HepG2 (cell line): ENCODE results near the gene CHDH. TPM values are rescaled to one million over a fixed set of nuclear protein-coding genes. Genes with fewer than 3 reads are reported as not detected.

Experiments
- ATAC-seq: fragments of 200-7000 bp; cut with Tn5 transposase; 3 replicates; pipeline ENCODE4 v1.9.1; 2020; ENCODE audit warnings: mild to moderate bottlenecking, moderate library complexity
- BruUV-seq: library from RNA; stranded (reverse); fragments of 400-500 nt; replicated peaks from 2 replicates; lab custom pipeline; 2021; lab: Mats Ljungman, UMichigan
- CTCF ChIA-PET: fragments of 300-600 bp; formaldehyde crosslinking; extraction: SDS; loops from one replicate; lab custom pipeline; 2021; ENCODE audit warnings: low total read pairs, inconsistent platforms, low intra/inter-chr PET ratio; lab: Yijun Ruan, JAX
- POLR2A ChIA-PET: fragments of 350-600 bp; sonication (Branson Sonifier 250); formaldehyde crosslinking; loops from one replicate; lab custom pipeline; 2020; ENCODE audit warnings: antibody characterized with exemption, inconsistent platforms; lab: Yijun Ruan, JAX
- DNase-seq: peaks from one replicate; pipeline ENCODE4 v3.0.0-alpha.2; 2015; ENCODE audit warnings: low spot score
- FAIRE-seq: peaks from 3 replicates; lab custom pipeline; 2011; peaks lifted over from hg19 to GRCh38; lab: Jason Lieb, UNC
- H2AFZ ChIP-seq: one replicate; pipeline ENCODE4 v1.6.1; 2011; ENCODE audit warnings: low read length, inconsistent platforms
- H3K27ac ChIP-seq: fragments of 300-600 bp; 3 replicates; pipeline ENCODE4 v1.8.0; 2011; ENCODE audit warnings: mixed run types, mild to moderate bottlenecking, mixed read lengths, low read length, inconsistent platforms; ENCODE audit not compliant: insufficient read depth; ENCODE audit errors: extremely low read length
- H3K27me3 ChIP-seq, 2 experiments: fragments of 200-600 bp in 1 of 2; 2 replicates in 1 of 2; 3 replicates in 1 of 2; pipeline versions ENCODE4 v1.6.0 to v1.8.0; 2011; ENCODE audit warnings: low read length in 2 of 2, mild to moderate bottlenecking in 2 of 2, moderate library complexity in 2 of 2, inconsistent platforms in 1 of 2; ENCODE audit not compliant: insufficient read depth in 2 of 2, control insufficient read depth in 1 of 2
- H3K36me3 ChIP-seq, 2 experiments: fragments of 200-600 bp in 1 of 2; replicated peaks in 1 of 2; 2 replicates in 1 of 2; 3 replicates in 1 of 2; pipeline versions ENCODE4 v1.5.1 to v1.8.0; 2011; ENCODE audit warnings: low read length in 2 of 2, inconsistent platforms in 1 of 2; ENCODE audit not compliant: insufficient read depth in 2 of 2, control insufficient read depth in 1 of 2
- H3K4me1 ChIP-seq: 2 replicates; pipeline ENCODE4 v1.5.1; 2012; ENCODE audit warnings: low read length, inconsistent platforms; ENCODE audit not compliant: insufficient read depth
- H3K4me2 ChIP-seq: 2 replicates; pipeline ENCODE4 v1.6.0; 2011; ENCODE audit warnings: low read depth, low read length, inconsistent platforms
- H3K4me3 ChIP-seq, 3 experiments: fragments of 200-600 bp in 1 of 3; sonication (generic), shearing (Covaris generic) in 1 of 3; replicated peaks in 1 of 3; 2 replicates each; pipeline ENCODE4 v1.5.1; 2011 to 2016; ENCODE audit warnings: low read length in 3 of 3, inconsistent platforms in 2 of 3, low read depth in 2 of 3, mild to moderate bottlenecking in 2 of 3, control low read depth in 1 of 3, mixed read lengths in 1 of 3; ENCODE audit not compliant: insufficient read depth in 1 of 3
- H3K79me2 ChIP-seq: one replicate; pipeline ENCODE4 v1.6.1; 2011; ENCODE audit warnings: low read length, inconsistent platforms; ENCODE audit not compliant: insufficient read depth
- H3K9ac ChIP-seq: 2 replicates; pipeline ENCODE4 v1.6.0; 2011; ENCODE audit warnings: mild to moderate bottlenecking, low read depth, low read length, inconsistent platforms; ENCODE audit not compliant: insufficient read depth
- H3K9me3 ChIP-seq: 2 replicates; pipeline ENCODE4 v1.5.1; 2012; ENCODE audit warnings: mild to moderate bottlenecking, low read length
- H4K20me1 ChIP-seq: 2 replicates; pipeline ENCODE4 v1.6.0; 2011; ENCODE audit warnings: inconsistent platforms, mild to moderate bottlenecking, low read length, moderate library complexity; ENCODE audit not compliant: insufficient read depth
- AKAP8 ChIP-seq: sonication (generic); formaldehyde crosslinking; IDR thresholded peaks from 2 replicates; pipeline ENCODE4 v1.5.1; 2020; ENCODE audit warnings: mild to moderate bottlenecking, missing genetic modification reagents
- DMAP1 ChIP-seq: IDR thresholded peaks from 2 replicates; pipeline ENCODE4 v1.6.1; 2016
- ELF3 ChIP-seq: IDR thresholded peaks from 2 replicates; pipeline ENCODE4 v1.6.1; 2016; ENCODE audit warnings: missing genetic modification reagents, missing compliant biosample characterization
- KLF11 ChIP-seq: IDR thresholded peaks from 2 replicates; pipeline ENCODE4 v1.6.1; 2016; ENCODE audit warnings: missing compliant biosample characterization
- ZNF407 ChIP-seq: sonication (generic); formaldehyde crosslinking; IDR thresholded peaks from one replicate; pipeline ENCODE4 v1.5.1; 2020; ENCODE audit warnings: mild to moderate bottlenecking, missing genetic modification reagents; ENCODE audit errors: not compliant biosample characterization
- ZNF431 ChIP-seq: sonication (generic); formaldehyde crosslinking; IDR thresholded peaks from 2 replicates; pipeline ENCODE4 v1.9.0; 2022; ENCODE audit warnings: missing genetic modification reagents, low read depth, mild to moderate bottlenecking, borderline replicate concordance
- ZNF543 ChIP-seq: sonication (generic); formaldehyde crosslinking; IDR thresholded peaks from 2 replicates; pipeline ENCODE4 v1.4.0; 2020; ENCODE audit warnings: mild to moderate bottlenecking, missing genetic modification reagents
- ZNF564 ChIP-seq: sonication (generic); formaldehyde crosslinking; IDR thresholded peaks from 2 replicates; pipeline ENCODE4 v1.8.1; 2023; ENCODE audit warnings: mild to moderate bottlenecking, missing genetic modification reagents
- ZNF567 ChIP-seq: sonication (generic); formaldehyde crosslinking; IDR thresholded peaks from 2 replicates; pipeline ENCODE4 v1.8.1; 2023; ENCODE audit warnings: mild to moderate bottlenecking, missing genetic modification reagents, borderline replicate concordance
- ZNF670 ChIP-seq: sonication (generic); formaldehyde crosslinking; IDR thresholded peaks from 2 replicates; pipeline ENCODE4 v1.8.0; 2022; ENCODE audit warnings: mild to moderate bottlenecking, missing genetic modification reagents, borderline replicate concordance
- WGBS: methylation state at CpG from one replicate; pipeline ENCODE4 v1.1.6; 2017; ENCODE audit warnings: low lambda C conversion rate; 5-methylcytosine and 5-hydroxymethylcytosine counted together
- in situ Hi-C: cut with HindIII; loops from 2 replicates; pipeline ENCODE4 v1.10.0; 2017; ENCODE audit warnings: low pct_unique_long_range_greater_than_20kb; ENCODE audit not compliant: extremely low pct_ligation_motif_present
- intact Hi-C: fragments of 100-400 bp; cut with micrococcal nuclease; formaldehyde crosslinking; loops from one replicate; pipeline ENCODE4 v1.10.0; 2022; ENCODE audit not compliant: unreplicated experiment
- polyA plus RNA-seq, 8 experiments: library from polyadenylated mRNA; depleted of rRNA in 3 of 8; stranded (reverse) in 7 of 8; unstranded in 1 of 8; fragments of >200 nt; fragmentation: Illumina TruSeq in 4 of 8; extraction: Trizol in 4 of 8; gene quantifications; 2 replicates each; pipeline versions ENCODE4 v1.2.1 to v1.2.3, GENCODE V29; 2011 to 2016; ENCODE audit warnings: low read depth in 4 of 8, missing spikeins in 1 of 8, mixed read lengths in 1 of 8; ENCODE audit not compliant: insufficient read depth in 1 of 8
- total RNA-seq, 5 experiments: library from RNA; depleted of rRNA; stranded (reverse); fragments of >200 nt; fragmentation: Illumina TruSeq; extraction: Trizol; gene quantifications; 2 replicates each; pipeline ENCODE4 v1.2.3, GENCODE V29; 2016; ENCODE audit warnings: low read depth in 1 of 5
- TF ChIP-seq, protein P1 (sequence below): sonication (generic); formaldehyde crosslinking; IDR thresholded peaks from 2 replicates; pipeline ENCODE4 v1.8.1; 2023; ENCODE audit warnings: missing genetic modification reagents, inconsistent platforms, borderline replicate concordance
- TF ChIP-seq, protein P2 (sequence below): sonication (generic); formaldehyde crosslinking; IDR thresholded peaks from 2 replicates; pipeline ENCODE4 v1.8.0; 2022; ENCODE audit warnings: missing genetic modification reagents, mild to moderate bottlenecking, moderate library complexity, borderline replicate concordance

CHDH gene
- total and polyA plus RNA-seq, 2 of the 13 experiments (the other 11 are each of a cell fraction or from before 2014, with no cell fraction given), result 28.1 to 48.9 TPM

DNA sequence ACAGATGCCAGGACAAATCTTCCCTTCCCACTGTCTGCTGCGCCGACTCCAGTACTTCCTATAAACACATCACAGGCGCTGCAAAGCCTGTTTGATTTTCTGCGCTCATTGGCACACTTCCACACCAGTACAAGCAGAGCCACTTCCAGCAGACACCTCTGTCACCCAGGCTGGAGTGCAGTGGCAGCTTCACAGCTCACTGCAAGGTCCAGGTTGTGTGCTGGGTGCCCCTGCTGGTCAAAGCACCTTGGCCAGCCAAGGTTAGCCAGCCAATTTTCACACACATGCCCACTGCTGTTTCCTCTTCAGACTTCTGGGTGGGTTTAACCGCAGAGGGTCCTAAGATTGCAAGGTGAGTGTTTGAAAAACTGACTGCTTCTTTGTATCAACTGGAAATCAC, 4.9 kb downstream of the CHDH start:
- H3K36me3 ChIP-seq, result peaks cover 16 to 43% of the 10 kb centered on the region in 2 experiments
- no peaks in the 10 kb centered on the region; a peak in 1 of 5 replicates for H3K27me3 ChIP-seq
- H4K20me1 ChIP-seq, result peaks cover 8% of the 10 kb centered on the region
- H3K79me2 ChIP-seq, result peaks cover 82% of the 10 kb centered on the region
- intact Hi-C loops, result loop anchor here (2.0 to 5.0 kb wide), 2 partner anchors 34 to 112 kb away; no protein-coding TSS in a partner anchor
- no peaks in the 10 kb centered on the region for H3K9me3 ChIP-seq
- BruUV-seq, result no TSS peak
- H3K9ac ChIP-seq, result peak overlapping the region; percentile 80; the same call in 1 of the 2 replicates
- peak; percentile 51 for DNase-seq
- peak; percentile 8; the same call in 2 of the 3 replicates for ATAC-seq
- H3K4me1 ChIP-seq, result peaks cover 84% of the 10 kb centered on the region
- WGBS, result 73% methylated on average over 4 of the region's 5 CpGs
- H3K27ac ChIP-seq, result peak overlapping the region; percentile 98
- H2AFZ ChIP-seq, result no peak overlapping the region
- in situ Hi-C loops, result no loop called here
- peak overlapping the region; percentile 86 for H3K4me2 ChIP-seq
- H3K4me3 ChIP-seq, result peak overlapping the region in 2 of 3 experiments; percentile 18 to 56; a peak in 3 of 6 replicates
- ChIA-PET POLR2A (interaction anchor here (0.9 to 6.5 kb wide), 7 partner anchors 10 to 50 kb away, joined by 3 to 156 read pairs (median 39); partner anchors contain the start of gene SELENOK), CTCF (no interaction called here)
- FAIRE-seq, result peak; percentile 68
- no peak for TF ChIP-seq ZNF431 (CRISPR knock-in tag)
- no peak for TF ChIP-seq ZNF564 (CRISPR knock-in tag)
- no peak for TF ChIP-seq ZNF407 (CRISPR knock-in tag)
- no peak for TF ChIP-seq ZNF543
- no peak for TF ChIP-seq KLF11 (CRISPR knock-in tag)
- TF ChIP-seq AKAP8 (CRISPR knock-in tag), result no peak; the same call in 1 of the 2 replicates
- TF ChIP-seq ELF3 (CRISPR knock-in tag), result no peak
- no peak for TF ChIP-seq ZNF567 (CRISPR knock-in tag)
- TF ChIP-seq ZNF670 (CRISPR knock-in tag), result no peak
- TF ChIP-seq, protein P1, sequence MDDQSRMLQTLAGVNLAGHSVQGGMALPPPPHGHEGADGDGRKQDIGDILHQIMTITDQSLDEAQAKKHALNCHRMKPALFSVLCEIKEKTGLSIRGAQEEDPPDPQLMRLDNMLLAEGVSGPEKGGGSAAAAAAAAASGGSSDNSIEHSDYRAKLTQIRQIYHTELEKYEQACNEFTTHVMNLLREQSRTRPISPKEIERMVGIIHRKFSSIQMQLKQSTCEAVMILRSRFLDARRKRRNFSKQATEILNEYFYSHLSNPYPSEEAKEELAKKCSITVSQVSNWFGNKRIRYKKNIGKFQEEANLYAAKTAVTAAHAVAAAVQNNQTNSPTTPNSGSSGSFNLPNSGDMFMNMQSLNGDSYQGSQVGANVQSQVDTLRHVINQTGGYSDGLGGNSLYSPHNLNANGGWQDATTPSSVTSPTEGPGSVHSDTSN (CRISPR knock-in tag), result no peak
- TF ChIP-seq, protein P2, sequence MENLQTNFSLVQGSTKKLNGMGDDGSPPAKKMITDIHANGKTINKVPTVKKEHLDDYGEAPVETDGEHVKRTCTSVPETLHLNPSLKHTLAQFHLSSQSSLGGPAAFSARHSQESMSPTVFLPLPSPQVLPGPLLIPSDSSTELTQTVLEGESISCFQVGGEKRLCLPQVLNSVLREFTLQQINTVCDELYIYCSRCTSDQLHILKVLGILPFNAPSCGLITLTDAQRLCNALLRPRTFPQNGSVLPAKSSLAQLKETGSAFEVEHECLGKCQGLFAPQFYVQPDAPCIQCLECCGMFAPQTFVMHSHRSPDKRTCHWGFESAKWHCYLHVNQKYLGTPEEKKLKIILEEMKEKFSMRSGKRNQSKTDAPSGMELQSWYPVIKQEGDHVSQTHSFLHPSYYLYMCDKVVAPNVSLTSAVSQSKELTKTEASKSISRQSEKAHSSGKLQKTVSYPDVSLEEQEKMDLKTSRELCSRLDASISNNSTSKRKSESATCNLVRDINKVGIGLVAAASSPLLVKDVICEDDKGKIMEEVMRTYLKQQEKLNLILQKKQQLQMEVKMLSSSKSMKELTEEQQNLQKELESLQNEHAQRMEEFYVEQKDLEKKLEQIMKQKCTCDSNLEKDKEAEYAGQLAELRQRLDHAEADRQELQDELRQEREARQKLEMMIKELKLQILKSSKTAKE (CRISPR knock-in tag), result no peak
- no peak for TF ChIP-seq DMAP1 (CRISPR knock-in tag)
